ENCODE measurements around the gene TMOD4.

Gene TMOD4

DNA sequence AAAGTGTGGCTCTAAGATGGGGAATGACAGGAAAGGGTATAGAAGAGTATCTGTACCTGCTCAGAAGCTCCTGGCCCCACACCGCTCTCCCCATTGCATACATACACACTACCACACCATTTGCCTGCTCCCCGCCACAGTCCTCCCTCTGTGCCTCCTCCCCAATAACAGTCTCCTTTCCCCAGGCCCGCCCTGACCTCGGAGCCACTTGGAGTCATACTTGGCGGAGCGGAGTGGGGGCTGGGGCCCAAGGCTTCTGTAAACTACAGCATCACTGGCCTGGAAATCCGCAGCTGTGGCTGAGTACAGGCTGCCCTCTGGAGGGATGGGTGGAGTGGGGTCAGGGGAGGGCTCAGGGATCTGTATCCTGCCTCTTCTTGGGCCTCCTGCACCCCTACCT, 38.0 kb downstream of the TMOD4 start:
- DNase-seq: no peak

DNA sequence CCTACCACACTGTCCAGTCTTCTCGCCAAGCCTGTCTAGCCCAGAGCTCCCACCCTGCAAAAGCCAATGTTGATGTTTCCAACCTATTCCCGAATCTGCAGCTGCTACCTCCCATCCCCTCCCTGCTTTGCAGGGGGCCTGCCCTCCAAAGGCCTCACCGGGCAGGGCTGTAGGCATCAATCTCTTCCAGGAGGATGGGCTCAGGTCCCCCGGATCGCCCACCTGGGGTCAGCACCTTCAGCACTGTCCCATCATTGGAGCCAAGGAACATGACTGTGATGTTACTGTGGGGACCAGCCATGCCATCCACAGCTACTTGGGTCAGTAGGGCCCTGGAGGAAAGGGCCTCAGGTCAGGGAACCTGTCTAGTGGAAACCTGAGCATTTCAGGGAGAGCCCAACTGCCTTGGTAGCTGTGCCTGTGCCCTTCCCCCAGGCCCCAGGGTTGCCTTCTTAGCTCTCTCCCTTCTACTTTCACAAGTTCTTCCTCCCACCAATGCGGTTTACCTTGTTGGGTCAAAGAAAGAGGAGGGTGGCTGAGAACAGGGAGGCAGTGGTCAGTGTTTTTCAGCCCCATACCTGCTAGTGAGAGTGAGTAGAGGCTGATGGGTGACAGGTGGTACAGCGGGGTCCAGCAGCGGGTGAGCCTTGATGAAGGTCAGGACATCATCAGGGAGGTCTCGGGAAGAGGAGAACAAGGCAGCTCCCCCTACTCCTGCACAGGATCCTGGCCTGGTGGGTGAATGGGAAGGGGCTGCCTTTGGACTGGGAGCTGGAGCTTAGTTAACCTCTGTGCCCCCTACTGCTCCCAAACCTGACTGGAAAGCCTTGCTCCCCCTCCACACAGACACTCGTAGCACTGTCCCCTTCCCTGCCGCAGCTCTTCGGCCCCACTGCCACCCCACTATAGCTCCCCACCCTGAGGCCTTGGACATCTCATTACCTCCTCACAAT, 40.1 kb downstream of the TMOD4 start:
- no peak for DNase-seq

DNA sequence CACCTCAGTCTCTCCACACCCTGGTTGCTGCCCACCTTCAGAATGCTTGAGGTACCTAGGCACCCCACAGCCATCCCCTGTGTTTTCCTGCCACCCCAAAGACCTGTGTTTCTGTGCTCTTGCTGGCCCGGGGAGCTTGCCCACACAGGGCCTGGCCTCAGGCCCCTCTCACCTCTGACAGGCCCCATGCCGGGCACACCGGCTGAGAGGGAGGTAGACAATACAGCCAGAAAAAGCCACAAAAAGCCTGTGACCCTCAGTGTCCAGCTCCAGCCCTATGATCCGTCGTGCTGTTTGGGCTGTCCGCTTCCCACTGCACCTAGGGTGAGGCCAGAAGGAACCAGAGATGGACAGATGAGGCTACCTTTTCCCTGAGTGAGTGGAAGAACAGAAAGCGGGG, 40.8 kb downstream of the TMOD4 start:
- DNase-seq: no peak

DNA sequence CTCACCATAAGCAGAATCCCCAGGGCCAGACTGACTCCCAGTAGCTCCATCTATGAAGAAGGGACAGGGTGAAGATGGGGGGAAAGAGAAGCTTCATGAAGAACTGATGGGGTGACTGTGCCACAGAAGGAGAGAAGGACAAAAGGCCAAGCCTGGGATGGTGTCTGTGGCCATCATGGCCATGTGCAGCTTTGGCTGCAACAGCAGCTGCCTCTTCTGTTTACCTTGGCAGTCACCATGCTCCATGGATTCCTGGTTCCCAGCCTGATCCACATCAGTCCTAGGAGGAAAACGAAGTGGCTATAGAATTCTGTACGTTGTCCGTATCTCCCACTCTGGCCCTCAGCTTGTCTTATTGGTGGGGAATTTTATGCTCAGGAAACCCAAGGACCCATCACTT, 41.4 kb downstream of the TMOD4 start:
- no peak for DNase-seq

DNA sequence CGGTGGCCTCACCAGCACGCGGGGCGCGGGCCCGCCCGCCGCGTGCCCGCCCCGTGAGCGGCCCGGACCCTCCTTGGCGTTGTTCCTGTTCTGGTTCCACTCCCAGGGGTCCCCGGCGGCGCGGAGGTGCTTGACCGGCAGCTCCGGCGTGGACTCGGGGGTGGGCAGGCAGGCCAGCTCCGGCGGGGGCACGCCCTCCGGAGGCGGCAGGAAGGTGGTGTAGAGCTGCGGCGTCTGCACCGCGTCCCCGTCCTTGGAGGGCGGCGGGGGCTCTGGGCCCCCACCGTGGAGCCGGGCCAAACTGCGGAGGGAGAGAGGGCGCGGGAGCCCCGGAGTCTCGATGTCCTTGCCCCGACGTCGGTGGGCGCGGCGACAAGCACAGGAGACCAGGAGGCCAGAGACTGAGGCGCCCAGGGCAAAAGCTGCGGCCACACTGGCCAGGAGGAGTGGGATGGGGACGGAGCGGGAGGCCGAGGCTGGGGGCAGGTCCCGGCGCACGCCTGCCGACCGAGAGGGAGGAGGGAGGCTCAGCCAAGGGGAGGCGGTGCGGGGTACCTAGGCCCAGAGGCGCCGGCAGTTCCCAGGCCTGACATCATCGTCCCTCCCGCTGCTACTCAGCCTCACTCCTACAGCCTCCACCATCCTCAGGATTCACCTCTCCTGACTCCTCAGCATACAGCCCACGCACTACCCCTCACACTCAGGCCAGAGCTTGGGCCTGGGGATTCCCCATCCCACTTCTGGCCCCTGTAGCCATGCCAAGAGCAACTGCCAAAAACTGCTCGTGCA, 42.6 kb downstream of the TMOD4 start:
- DNase-seq: no peak

DNA sequence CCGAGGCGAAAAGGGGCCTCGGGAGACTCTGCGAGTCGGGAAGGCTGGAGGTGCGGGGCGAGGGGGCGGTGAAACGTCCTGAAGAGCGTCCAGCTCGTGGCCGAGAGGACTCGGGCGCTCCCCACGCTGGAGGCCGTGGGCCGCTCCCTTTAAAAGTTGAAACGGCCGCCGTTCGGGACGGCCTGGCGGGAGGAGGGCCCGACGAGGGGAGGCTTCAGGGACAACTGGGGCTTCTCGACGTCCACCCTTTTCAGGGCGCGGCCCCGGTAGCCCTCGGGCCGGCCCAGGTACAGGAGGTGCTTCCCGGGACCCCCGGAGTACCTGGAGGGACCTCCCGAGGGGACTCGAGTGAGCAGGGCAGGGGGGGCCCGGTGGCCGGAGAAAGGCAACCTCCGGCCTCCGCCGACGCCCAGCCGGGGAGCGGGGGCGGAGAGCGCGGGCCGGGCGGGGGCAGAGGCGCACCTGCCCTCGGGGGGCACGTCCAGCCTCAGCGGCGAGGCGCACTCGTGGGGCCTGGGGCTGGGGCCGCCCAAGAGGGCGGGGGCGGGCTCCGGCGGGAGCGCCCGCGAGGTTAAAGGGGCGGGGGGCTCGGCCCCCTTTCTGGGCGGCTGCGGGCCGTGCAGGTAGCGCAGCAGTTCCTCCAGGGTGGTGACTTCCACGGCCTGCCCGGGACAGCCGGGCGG, 43.3 kb downstream of the TMOD4 start:
- DNase-seq: no peak

DNA sequence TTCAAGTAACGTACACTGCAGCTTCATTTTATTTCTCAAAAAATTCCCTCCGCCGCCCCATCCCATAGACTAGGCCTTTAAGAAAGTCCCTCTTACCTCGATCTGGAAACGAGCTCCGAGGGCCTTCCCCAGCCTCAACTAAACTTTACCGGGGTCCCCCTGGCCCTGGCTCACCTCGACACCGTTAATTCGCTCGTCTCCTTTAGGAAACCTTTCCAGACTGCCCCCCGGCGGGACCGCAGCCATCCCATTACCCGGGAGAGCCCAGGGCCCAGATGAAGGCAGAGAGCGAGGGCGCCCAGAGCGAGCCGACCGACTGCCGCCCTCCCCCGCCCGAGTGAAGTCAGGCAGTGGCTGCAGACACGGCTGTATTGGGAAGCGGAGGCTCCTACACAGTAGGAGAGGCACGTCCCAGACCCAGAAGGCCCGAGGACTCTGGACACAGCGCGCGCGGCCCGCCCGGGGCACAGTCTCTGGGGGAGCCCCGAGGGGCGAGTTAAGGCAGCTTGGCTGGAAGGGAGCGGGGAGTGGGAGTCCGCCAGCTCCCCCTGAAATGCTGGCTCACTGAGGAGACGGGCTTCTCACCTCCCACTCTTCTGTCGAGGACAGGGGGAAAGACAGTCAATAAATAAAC, 44.0 kb downstream of the TMOD4 start:
- DNase-seq: no peak

DNA sequence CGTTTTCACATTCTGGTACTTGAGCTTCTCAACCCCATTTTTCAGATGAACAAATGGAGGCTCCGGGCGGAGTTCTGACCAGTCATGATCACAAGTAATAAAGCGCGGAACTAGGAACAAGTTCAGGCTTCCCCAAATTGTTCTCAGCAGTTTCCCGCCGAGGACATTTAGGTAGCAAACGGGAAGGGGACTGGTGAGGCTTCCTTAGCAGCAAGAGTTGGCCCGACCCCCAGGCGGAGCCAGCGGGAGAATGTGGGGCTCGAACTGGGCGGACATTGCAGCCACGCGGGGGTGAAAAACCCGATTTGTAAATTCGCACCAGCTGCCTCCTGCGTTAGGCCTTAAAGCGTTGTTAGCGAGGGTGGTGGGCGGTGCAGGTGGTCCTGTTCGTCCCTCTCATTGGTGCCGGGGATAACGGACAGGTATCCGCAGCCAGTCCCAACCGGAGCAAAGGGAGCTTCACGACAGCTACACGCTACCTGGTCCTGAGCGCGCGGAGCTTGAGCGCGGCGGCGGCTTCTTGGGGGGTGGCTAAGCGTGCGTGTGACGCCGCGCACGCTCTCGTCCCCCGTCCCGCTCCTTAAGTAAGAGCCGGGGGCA, 44.7 kb downstream of the TMOD4 start:
- DNase-seq: no peak

DNA sequence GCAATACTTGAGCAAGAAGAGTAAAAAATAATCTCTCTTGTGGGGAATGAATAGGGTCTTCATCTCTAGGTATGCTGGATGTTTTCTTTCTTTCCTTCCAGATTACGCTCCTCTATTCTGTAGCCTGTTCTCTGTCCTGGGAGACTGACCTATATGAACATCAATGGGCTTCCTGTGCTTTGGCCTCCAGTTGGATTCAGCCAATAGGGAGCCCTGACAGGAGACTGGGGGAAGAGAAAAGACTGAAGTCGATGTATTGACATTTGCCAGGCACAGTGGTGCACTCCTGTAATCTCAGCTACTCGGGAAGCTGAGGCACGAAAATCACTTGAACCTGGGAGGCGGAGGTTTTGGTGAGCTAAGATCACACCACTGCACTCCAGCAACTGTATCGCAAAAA, 47.0 kb downstream of the TMOD4 start:
- no peak for DNase-seq

DNA sequence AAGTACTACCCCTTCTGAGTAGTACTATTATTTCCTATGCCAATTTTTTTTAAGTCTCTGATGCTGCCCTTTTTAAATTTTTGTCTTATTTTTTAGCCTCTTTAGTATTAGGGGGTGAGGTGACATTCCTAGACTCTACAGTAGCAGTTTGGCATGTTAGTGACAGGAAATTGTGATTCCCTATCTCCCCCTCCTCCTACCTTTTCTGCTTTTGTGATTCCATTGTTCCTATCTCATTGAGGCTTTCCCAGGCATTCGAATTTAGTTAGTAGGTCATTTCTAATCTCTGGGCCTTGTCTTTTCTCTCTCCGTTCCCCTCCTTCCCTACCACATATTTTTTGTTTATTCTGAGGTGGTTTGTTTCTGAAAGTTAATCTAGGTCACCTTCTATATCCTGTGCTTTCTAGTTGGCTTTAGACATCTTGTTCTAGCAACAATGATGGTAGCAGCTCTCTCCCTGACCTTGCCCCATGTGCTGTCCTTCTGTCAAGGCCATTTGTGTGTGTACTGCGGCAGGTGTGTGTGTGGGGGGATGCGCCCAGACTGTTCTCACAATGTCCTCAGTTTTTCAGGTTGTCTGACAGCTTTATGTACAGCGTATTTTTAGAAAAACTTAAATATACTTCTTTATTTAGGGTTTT, 50.9 kb downstream of the TMOD4 start:
- no peak for DNase-seq
